ENCODE measurements around the gene CLEC7A.

The CLEC7A gene

DNA sequence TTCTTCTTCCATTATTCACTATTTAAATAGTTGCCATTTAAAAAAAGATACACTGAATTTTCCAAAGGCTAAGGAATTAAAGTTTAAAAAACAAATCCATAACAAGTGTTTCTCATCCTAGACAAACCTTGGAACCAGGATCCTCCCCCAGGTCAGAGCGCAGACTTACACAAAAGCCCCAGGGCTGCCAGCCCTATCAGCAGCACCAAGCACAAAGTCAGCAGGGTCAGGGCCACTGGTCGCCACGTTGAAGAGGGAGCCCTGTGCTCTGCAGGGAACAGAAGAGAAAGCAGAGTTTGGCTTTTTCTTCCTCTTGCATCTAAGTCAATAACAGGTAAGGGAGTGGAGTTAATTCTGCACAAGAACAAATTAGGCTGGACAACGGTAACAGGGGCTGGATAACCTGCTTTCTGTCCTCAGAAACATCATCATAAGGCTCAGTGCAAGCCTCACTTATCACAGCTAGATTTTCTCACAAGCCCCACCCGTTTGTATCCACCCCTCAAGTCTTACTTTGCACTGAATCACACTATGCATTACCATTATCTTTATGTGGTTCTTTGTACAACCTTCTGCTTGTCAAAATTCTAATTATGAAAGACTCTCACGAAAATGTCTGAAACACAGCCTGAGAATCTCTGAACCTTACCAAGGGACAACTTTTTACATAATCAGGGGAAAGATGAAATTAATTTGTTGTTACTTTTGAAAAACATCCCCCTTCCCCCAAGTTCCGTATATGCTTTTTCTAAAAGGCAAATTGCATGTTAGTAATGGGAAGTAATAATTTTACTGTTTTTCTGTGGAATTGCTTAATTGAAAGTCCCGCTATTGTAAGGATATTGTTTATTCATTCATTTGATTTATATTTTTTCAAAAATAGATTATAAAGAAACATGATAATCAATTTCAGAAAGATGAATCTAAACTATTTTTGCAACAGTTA lies 40.8 kb downstream of the CLEC7A start:
- DNase-seq = no peak

DNA sequence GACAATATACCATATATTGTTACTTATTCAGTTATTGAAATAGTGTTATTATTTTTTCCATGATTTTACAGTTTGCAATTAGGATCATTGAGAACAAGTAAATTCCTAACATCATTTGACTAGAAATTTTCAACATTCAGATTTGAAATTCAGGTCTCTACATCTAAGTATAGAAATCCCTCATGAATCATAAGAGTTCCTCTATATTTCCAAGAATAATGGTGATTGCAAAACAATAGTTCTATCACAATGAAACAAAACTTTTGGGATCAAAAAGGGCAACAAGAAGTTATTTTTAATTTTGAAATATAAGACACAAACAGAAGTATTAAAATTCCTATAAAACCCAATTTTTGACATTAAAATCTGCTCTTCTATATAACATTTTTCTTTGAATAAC lies 42.0 kb downstream of the CLEC7A start:
- DNase-seq = no peak

DNA sequence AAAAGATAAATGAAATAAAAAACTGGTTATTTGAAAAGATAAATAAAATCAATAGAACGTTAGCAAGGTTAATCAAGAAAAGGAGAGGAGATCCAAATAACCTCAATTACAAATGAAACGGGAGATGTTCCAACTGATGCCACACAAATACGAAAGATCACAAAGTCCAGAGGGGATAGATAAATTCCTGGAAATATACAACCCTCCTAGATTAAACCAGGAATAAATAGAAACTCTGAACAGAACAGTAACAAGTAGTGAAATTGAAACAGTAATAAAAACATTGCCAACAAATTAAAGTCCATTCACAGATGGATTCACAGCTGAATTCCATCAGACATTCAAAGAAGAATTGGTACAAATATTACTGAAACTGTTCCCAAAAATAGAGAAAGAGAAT lies 43.6 kb downstream of the CLEC7A start:
- DNase-seq = no peak

DNA sequence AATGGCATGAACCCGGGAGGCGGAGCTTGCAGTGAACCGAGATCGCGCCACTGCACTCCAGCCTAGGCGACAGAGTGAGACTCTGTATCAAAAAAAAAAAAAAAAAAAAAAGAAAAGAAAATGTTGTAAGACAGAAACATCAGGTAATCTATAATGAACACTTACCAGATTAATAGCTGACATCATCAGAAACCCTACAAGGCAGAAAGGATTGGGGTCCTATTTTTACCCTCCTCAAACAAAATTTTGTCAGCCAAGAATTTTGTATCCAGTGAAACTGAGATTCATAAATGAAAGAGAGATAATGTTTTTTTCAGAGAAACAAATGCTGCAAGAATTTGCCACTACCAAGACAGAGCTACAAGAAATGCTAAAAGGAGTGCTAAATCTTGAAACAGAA lies 45.3 kb downstream of the CLEC7A start:
- no peak for DNase-seq

DNA sequence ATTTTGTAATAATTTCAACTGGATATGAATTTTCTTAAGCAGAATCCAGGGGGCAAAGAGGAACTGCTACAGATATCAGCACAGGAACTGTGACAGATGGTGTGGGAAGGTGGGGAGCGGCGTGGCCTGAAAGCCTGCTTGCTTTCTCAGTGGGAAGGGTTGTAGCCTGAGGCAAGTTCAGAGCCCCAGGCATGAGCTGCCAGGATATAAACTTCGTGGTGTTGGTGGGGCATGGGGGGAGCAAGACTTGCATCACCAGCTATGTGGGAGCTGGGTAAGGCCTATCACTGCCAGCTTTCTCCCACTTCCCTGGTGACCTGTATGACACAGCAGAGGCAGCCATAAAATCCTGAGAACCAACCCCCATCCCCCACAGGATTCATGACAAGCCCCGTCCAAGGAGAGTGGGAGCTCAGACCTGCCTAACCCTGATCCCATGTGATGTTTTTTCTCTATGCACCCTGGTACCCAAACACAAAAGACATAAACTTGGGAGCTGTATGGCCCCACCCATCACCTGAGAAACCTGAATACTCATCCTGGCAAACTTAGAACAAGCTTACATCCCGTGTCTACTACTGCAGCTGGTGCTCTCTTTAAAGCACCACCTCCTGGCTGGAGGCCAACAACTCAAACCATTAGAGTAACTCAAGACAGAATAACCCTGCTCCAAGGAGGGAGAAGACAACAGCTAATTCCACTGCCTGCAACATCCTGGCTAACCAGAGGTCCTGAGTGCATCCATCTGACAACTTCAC lies 47.7 kb downstream of the CLEC7A start:
- DNase-seq = no peak

DNA sequence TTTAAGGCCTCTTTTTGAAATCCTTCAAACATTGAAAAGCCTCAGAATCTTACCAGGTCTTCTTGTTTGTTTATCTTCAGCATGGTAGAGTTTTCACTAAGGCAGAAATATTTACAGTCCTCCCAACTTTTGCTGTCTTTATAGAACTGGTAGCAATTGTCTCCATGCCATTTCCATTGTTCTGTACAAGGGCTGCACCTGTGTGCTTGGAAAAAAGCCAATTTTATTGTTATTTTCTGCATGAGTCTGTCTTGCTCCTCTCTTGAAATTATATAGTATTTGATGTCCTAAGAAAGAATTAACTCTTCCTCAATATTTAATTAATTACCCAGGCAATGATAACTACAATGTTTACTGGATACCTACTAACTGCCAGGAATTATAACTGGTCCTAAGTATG lies 54.5 kb downstream of the CLEC7A start:
- DNase-seq = peak; percentile 75

DNA sequence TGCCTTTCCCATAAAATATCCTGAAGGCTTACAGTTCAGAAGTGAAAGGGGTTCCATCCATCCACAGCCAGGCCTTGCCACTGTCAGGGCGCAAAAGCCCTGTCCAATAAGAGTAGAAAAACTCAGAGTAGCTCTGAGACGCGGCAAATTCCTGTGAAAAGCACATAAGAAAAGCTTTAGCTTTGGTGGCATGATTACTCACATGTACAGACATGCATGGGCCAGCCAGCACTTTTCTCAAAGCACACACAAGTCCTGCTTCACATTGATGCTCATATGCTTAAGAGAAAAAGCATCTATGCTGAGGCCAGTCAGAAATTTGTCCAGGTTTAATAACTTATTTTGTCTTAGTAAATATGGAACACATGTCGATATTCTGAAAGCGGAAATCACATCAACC lies 56.7 kb downstream of the CLEC7A start:
- DNase-seq = no peak

DNA sequence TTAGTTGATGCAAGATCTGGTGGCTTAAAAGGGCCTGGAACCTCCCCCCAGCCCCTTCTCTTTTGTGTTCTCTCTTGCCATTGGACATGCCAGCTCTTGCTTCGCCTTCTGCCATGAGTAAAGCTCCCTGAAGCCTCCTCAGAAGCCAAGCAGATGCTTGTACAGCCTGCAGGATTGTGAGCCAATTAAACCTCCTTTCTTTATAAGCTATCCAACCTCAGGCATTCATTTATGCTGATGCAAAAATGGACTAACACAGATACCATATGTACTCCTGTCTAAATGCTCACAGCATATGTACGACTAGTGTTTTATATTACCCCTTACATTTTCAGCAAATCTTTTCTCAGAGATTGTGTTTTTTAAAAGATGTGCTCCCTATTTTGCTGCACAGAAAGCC lies 57.9 kb downstream of the CLEC7A start:
- no peak for DNase-seq

DNA sequence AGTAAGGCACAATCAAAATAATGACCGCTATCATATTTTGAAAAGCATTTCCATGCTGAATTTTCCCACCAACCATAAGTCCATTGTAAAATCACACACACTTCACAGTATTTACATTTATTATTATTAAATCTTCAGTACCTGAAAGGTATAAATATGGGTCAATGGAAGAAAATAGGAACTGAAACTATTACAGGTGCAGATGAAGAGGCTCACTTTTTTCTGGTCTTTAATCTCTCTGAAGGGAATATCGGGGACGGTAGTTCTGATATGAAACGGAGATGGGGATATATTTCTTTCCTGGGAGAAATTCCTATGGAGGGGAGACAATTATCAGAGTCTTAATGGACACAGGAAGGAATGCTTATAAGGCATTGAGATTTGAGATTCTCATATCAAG lies 59.6 kb downstream of the CLEC7A start:
- no peak for DNase-seq

DNA sequence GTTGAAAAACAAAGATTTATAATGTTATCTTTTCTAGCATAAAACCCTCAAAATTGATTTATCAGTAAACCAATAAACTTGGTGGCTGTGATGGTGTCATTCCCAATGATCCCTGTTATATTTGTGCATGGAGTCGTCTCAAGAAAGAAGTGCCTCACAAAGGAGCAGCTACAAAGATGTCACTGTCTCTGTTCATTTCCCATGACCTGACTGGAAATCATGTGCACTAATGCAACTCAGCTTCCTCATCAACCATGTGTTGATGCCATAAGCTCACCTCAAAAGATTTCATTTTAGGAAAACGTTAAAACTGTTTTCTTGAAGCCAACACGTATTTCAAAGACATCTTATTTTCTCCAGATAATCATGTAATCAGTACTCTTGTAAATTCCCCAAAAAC lies 60.0 kb downstream of the CLEC7A start:
- no peak for DNase-seq

DNA sequence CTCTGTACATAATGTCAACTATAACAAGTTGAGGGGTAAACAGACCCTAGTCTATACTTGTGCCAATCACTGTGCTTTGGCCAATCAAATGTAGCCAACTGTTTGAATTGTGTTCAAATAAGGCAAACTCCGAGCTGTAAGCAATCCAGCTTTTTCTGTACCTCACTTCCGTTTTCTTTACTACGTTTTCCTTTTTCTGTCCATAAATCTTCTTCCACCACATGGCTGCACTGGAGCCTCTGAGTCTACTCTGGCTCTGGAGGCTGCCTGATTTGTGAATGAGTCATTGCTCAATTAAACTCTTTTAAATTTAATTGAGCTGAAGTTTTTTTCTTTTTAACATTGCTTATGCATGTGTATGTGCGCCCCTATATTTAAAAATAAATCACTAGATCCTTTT lies 60.9 kb downstream of the CLEC7A start:
- DNase-seq = no peak

DNA sequence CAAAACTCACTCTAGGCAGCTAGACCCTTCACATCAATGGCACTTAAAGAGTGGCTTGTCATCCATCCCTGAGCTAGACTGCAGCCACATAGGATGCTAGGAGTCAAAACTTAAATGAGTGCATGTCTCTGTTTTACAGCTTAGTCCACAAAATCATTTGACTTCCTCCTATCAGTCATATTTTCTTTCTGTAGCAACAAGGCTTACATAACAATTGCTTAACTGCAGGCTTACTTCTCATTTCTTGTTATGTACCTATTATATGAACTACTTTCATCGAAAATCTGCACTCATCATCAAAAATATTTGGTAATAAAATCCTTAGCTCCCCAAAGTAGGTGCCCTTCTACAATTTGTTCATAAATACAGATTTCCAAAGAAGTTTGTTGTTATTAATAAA lies 61.4 kb downstream of the CLEC7A start:
- DNase-seq = no peak

DNA sequence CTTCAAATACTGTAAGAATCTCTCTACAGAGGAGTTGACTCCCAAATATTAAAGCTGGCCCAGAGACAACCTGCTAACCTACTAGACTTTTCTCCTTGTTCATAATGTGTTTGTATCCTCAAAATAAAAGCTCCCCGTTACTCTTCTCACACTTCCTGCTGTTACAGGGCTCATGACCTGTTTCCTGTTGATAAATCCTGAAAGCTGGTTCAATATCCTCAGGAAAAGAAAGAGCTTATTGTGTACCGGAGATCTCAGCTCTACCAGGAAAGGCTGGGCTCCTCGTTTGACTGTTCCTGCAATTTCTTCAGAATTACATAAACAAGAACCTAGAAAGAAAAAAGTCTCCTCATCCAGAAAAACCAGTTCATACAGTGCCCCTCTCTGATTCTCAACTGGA lies 62.1 kb downstream of the CLEC7A start:
- DNase-seq = no peak

DNA sequence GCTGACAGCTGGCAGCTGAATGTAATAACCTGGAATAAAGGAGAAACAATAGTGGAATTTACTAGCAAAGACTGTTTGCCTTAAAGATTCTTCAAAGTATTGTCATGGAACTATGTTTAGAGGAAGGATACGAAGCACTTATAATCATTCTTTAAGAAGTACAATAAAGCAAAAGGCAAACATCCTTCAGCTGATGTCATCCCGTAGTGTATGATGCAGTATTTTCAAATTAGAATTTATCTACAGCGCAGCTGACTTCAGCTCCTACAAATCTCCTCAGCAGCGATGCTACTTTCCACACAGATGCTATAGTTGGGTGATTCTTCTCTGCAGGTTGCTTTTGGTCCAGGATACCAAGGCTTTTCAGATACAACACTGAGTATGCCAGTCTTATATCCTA lies 62.7 kb downstream of the CLEC7A start:
- no peak for DNase-seq

Measured in NCI-H1105 (cell line).